ENCODE data around the gene SYNJ2BP. TPM values are rescaled to one million over a fixed set of nuclear protein-coding genes. Genes with fewer than 3 reads are reported as not detected.

The SYNJ2BP gene
- total RNA-seq, 1 experiment from 2014 or later = 19.0 TPM

DNA sequence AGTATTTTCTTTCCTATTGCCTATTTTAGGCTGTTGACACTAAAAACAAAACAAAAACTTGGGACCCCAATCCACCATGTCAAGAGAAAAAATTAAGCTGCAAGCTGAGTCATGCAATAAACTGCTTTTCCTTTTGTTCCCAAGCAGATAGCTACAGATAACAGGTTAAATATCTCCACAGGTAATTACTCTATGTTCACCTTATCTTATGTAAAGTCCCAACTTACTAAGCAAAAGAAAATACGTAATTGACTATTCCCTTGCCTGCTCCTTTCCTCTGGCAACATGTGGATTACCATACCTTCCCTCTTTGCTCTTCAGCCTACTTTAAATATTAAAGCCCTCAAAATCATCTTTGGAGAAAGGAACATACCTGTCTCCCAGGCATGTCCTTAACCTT, 38.2 kb downstream of the SYNJ2BP start:
- Histone ChIP-seq H3K79me2 (ENCODE audit: insufficient read depth, low read length) (no peaks in the 10 kb centered on the region), H3K4me1 (ENCODE audit: control insufficient read depth in 1 of 2, insufficient read depth in 2 of 2, low read length in 2 of 2) (no peaks in the 10 kb centered on the region), H3K27ac (ENCODE audit: low read depth, low read length) (no peak overlapping the region), H3K4me2 (ENCODE audit: low read length) (no peak overlapping the region), H4K20me1 (ENCODE audit: insufficient read depth) (no peaks in the 10 kb centered on the region), H2AFZ (ENCODE audit: low read depth, low read length, poor library complexity, severe bottlenecking) (no peak overlapping the region), H3K36me3 (ENCODE audit: control insufficient read depth in 1 of 2, insufficient read depth in 2 of 2, low read length in 2 of 2) (peaks cover 3 to 4% of the 10 kb centered on the region in 2 experiments; a peak in 2 of 4 replicates), H3K9ac (ENCODE audit: low read length) (no peak overlapping the region), H3K27me3 (ENCODE audit: insufficient read depth, low read length) (no peaks in the 10 kb centered on the region), H3K9me3 (ENCODE audit: control insufficient read depth in 1 of 2, insufficient read depth in 1 of 2, low read depth in 1 of 2, low read length in 2 of 2) (no peaks in the 10 kb centered on the region), H3K9me2 (ENCODE audit: insufficient read depth) (no peaks in the 10 kb centered on the region), H3K4me3 (replicated peaks in 1 of 2; ENCODE audit: low read depth in 1 of 2, low read length in 2 of 2) (no peak overlapping the region)
- TF ChIP-seq EGR1 (IDR thresholded peaks at IDR 0.05; ENCODE audit: low read depth) = no peak
- no peak for TF ChIP-seq POLR2A (IDR thresholded peaks at IDR 0.05; ENCODE audit: borderline replicate concordance, extremely low read depth, insufficient read depth, insufficient read length)
- no peak for TF ChIP-seq EZH2phosphoT487 (IDR thresholded peaks at IDR 0.05; ENCODE audit: borderline replicate concordance)
- TF ChIP-seq POLR2AphosphoS5 (IDR thresholded peaks at IDR 0.05; ENCODE audit: low read depth, low read length) = no peak
- no peak for TF ChIP-seq RAD21 (IDR thresholded peaks at IDR 0.05; ENCODE audit: low read depth)
- TF ChIP-seq YY1 (IDR thresholded peaks at IDR 0.05; ENCODE audit: extremely low read depth, insufficient replicate concordance, low read depth, low read length) = no peak
- TF ChIP-seq TCF7L2 (IDR thresholded peaks at IDR 0.05; ENCODE audit: borderline replicate concordance, extremely low read depth, insufficient read depth, insufficient read length) = no peak
- no peak for TF ChIP-seq SP1 (IDR thresholded peaks at IDR 0.05; ENCODE audit: low read depth)
- no peak for TF ChIP-seq FOSL1 (IDR thresholded peaks at IDR 0.05; ENCODE audit: low read depth)
- TF ChIP-seq CBX3 (IDR thresholded peaks at IDR 0.05; ENCODE audit: low read depth) = no peak
- TF ChIP-seq, protein P1, sequence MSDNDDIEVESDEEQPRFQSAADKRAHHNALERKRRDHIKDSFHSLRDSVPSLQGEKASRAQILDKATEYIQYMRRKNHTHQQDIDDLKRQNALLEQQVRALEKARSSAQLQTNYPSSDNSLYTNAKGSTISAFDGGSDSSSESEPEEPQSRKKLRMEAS (IDR thresholded peaks at IDR 0.05) = no peak
- TF ChIP-seq, protein P2, sequence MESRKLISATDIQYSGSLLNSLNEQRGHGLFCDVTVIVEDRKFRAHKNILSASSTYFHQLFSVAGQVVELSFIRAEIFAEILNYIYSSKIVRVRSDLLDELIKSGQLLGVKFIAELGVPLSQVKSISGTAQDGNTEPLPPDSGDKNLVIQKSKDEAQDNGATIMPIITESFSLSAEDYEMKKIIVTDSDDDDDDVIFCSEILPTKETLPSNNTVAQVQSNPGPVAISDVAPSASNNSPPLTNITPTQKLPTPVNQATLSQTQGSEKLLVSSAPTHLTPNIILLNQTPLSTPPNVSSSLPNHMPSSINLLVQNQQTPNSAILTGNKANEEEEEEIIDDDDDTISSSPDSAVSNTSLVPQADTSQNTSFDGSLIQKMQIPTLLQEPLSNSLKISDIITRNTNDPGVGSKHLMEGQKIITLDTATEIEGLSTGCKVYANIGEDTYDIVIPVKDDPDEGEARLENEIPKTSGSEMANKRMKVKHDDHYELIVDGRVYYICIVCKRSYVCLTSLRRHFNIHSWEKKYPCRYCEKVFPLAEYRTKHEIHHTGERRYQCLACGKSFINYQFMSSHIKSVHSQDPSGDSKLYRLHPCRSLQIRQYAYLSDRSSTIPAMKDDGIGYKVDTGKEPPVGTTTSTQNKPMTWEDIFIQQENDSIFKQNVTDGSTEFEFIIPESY (IDR thresholded peaks at IDR 0.05; ENCODE audit: extremely low read depth, insufficient replicate concordance, low read length) = no peak
- TF ChIP-seq, protein P3, sequence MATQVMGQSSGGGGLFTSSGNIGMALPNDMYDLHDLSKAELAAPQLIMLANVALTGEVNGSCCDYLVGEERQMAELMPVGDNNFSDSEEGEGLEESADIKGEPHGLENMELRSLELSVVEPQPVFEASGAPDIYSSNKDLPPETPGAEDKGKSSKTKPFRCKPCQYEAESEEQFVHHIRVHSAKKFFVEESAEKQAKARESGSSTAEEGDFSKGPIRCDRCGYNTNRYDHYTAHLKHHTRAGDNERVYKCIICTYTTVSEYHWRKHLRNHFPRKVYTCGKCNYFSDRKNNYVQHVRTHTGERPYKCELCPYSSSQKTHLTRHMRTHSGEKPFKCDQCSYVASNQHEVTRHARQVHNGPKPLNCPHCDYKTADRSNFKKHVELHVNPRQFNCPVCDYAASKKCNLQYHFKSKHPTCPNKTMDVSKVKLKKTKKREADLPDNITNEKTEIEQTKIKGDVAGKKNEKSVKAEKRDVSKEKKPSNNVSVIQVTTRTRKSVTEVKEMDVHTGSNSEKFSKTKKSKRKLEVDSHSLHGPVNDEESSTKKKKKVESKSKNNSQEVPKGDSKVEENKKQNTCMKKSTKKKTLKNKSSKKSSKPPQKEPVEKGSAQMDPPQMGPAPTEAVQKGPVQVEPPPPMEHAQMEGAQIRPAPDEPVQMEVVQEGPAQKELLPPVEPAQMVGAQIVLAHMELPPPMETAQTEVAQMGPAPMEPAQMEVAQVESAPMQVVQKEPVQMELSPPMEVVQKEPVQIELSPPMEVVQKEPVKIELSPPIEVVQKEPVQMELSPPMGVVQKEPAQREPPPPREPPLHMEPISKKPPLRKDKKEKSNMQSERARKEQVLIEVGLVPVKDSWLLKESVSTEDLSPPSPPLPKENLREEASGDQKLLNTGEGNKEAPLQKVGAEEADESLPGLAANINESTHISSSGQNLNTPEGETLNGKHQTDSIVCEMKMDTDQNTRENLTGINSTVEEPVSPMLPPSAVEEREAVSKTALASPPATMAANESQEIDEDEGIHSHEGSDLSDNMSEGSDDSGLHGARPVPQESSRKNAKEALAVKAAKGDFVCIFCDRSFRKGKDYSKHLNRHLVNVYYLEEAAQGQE (IDR thresholded peaks at IDR 0.05; ENCODE audit: low read depth) = no peak
- no peak for TF ChIP-seq EZH2 (IDR thresholded peaks at IDR 0.05)
- TF ChIP-seq JUND (IDR thresholded peaks at IDR 0.05) = no peak
- no peak for TF ChIP-seq ZFX (IDR thresholded peaks at IDR 0.05)
- TF ChIP-seq, protein P4, sequence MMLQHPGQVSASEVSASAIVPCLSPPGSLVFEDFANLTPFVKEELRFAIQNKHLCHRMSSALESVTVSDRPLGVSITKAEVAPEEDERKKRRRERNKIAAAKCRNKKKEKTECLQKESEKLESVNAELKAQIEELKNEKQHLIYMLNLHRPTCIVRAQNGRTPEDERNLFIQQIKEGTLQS (IDR thresholded peaks at IDR 0.05) = no peak
- no peak for TF ChIP-seq ELF1 (IDR thresholded peaks at IDR 0.05; ENCODE audit: borderline replicate concordance, low read depth)
- TF ChIP-seq SRF (IDR thresholded peaks at IDR 0.05; ENCODE audit: low read depth) = no peak
- RAD21 ChIA-PET (ENCODE audit: low non-redundant PET in 1 of 2, low total read pairs in 2 of 2, uncharacterized antibody in 2 of 2, unreplicated experiment in 2 of 2) = no interaction called here
- POLR2A ChIA-PET = no interaction called here
- intact Hi-C loops (cut with micrococcal nuclease) = no loop called here
- ATAC-seq = no peak
- CTCF ChIA-PET = no interaction called here
- no TSS peak for BruUV-seq (replicated peaks)
- DNase-seq (ENCODE audit: low read depth, low spot score) = no peak
